Measurements from ENCODE around the gene RSRC1.

RSRC1 gene

GRCh38 chr3:158085358-158085757, 24.5 kb upstream of the RSRC1 start:
- H3K27me3 ChIP-seq (replicated peaks), result peaks cover 7% of the 10 kb centered on the region
- H3K36me3 ChIP-seq (replicated peaks), result no peaks in the 10 kb centered on the region
- in situ Hi-C loops (cut with HindIII; ENCODE audit: low pct_ligation_motif_present, low sequenced_read_pairs), result no loop called here
- H3K27ac ChIP-seq, result no peak overlapping the region
- no peak overlapping the region for H3K4me3 ChIP-seq (ENCODE audit: low read depth, low read length)
- no peak for TF ChIP-seq CTCF (IDR thresholded peaks at IDR 0.05; ENCODE audit: low read depth, low read length, missing control alignments)
- no peak for DNase-seq

GRCh38 chr3:158085931-158086330, 24.0 kb upstream of the RSRC1 start:
- peaks cover 7% of the 10 kb centered on the region for H3K27me3 ChIP-seq (replicated peaks)
- TF ChIP-seq CTCF (IDR thresholded peaks at IDR 0.05; ENCODE audit: low read depth, low read length, missing control alignments), result no peak
- DNase-seq, result no peak
- in situ Hi-C loops (cut with HindIII; ENCODE audit: low pct_ligation_motif_present, low sequenced_read_pairs), result no loop called here
- no peak overlapping the region for H3K27ac ChIP-seq
- no peaks in the 10 kb centered on the region for H3K36me3 ChIP-seq (replicated peaks)
- no peak overlapping the region for H3K4me3 ChIP-seq (ENCODE audit: low read depth, low read length)

GRCh38 chr3:158086361-158086760, 23.5 kb upstream of the RSRC1 start:
- no peak for TF ChIP-seq CTCF (IDR thresholded peaks at IDR 0.05; ENCODE audit: low read depth, low read length, missing control alignments)
- no peak overlapping the region for H3K4me3 ChIP-seq (ENCODE audit: low read depth, low read length)
- H3K27ac ChIP-seq, result no peak overlapping the region
- H3K27me3 ChIP-seq (replicated peaks), result peaks cover 7% of the 10 kb centered on the region
- no peak for DNase-seq
- no peaks in the 10 kb centered on the region for H3K36me3 ChIP-seq (replicated peaks)
- in situ Hi-C loops (cut with HindIII; ENCODE audit: low pct_ligation_motif_present, low sequenced_read_pairs), result no loop called here

- Histone ChIP-seq H3K27ac (no peak overlapping the region), H3K36me3 (replicated peaks) (no peaks in the 10 kb centered on the region), H3K4me3 (ENCODE audit: low read depth, low read length) (no peak overlapping the region), H3K27me3 (replicated peaks) (peaks cover 9% of the 10 kb centered on the region)
- DNase-seq, result no peak
- no peak for TF ChIP-seq CTCF (IDR thresholded peaks at IDR 0.05; ENCODE audit: low read depth, low read length, missing control alignments)
- in situ Hi-C loops (cut with HindIII; ENCODE audit: low pct_ligation_motif_present, low sequenced_read_pairs), result no loop called here
Observed at GRCh38 chr3:158086776-158087175, 23.1 kb upstream of the RSRC1 start.

GRCh38 chr3:158091531-158091930, 18.4 kb upstream of the RSRC1 start:
- no peak for DNase-seq
- in situ Hi-C loops (cut with HindIII; ENCODE audit: low pct_ligation_motif_present, low sequenced_read_pairs), result no loop called here
- H3K27me3 ChIP-seq (replicated peaks), result peaks cover 39% of the 10 kb centered on the region

More at GRCh38 chr3:158091531-158091930, 18.4 kb upstream of the RSRC1 start:
- no peak overlapping the region for H3K27ac ChIP-seq
- H3K4me3 ChIP-seq (ENCODE audit: low read depth, low read length), result no peak overlapping the region
- TF ChIP-seq CTCF (IDR thresholded peaks at IDR 0.05; ENCODE audit: low read depth, low read length, missing control alignments), result peak; percentile 56
- no peaks in the 10 kb centered on the region for H3K36me3 ChIP-seq (replicated peaks)

All from brain microvascular endothelial cell (primary cell).